Natural killer cell (primary cell): Measurements from ENCODE around the gene IGF2. TPM values are rescaled to one million over a fixed set of nuclear protein-coding genes. Genes with fewer than 3 reads are reported as not detected.

Source experiments
- ATAC-seq, 3 donors: fragments of 150-1000 bp in 2 of 3; fragments of 200-7000 bp in 1 of 3; cut with Tn5 transposase; 1 replicate in 1 of 3; 2 replicates in 2 of 3; pipeline ENCODE4 v1.10.0; 2021; ENCODE audit warnings: mild to moderate bottlenecking in 2 of 3, moderate library complexity in 2 of 3
- DNase-seq, 2 donors: peaks; one replicate each; pipeline versions ENCODE4 v3.0.0 to v3.0.0-alpha.2; 2013 to 2021; ENCODE audit warnings: mixed read lengths in 1 of 2
- H3K27ac ChIP-seq: one replicate; pipeline ENCODE4 v1.5.1; 2013; ENCODE audit warnings: mild to moderate bottlenecking, low read length
- H3K27me3 ChIP-seq: one replicate; pipeline ENCODE4 v1.6.1; 2013; ENCODE audit warnings: low read length; ENCODE audit not compliant: control insufficient read depth, insufficient read depth
- H3K36me3 ChIP-seq: one replicate; pipeline ENCODE4 v1.6.1; 2013; ENCODE audit warnings: low read length; ENCODE audit not compliant: control insufficient read depth, insufficient read depth
- H3K4me1 ChIP-seq: one replicate; pipeline ENCODE4 v1.6.1; 2013; ENCODE audit warnings: low read length; ENCODE audit not compliant: control insufficient read depth, insufficient read depth
- H3K4me3 ChIP-seq: one replicate; pipeline ENCODE4 v1.5.1; 2013; ENCODE audit warnings: low read length
- H3K9me3 ChIP-seq: one replicate; pipeline ENCODE4 v1.6.1; 2013; ENCODE audit warnings: low read length; ENCODE audit not compliant: control insufficient read depth, insufficient read depth
- H3K27ac Mint-ChIP-seq, 2 donors: one replicate each; pipeline ENCODE4 v1.8.0; 2022; ENCODE audit warnings: mild to moderate bottlenecking in 2 of 2, mixed read lengths in 2 of 2, moderate library complexity in 1 of 2
- H3K27me3 Mint-ChIP-seq, 2 donors: one replicate each; pipeline ENCODE4 v1.8.0; 2022; ENCODE audit warnings: low read depth in 2 of 2, mixed read lengths in 2 of 2
- H3K36me3 Mint-ChIP-seq: one replicate; pipeline ENCODE4 v1.8.0; 2022; ENCODE audit warnings: mixed read lengths
- H3K4me1 Mint-ChIP-seq, 2 donors: one replicate each; pipeline ENCODE4 v1.8.0; 2022; ENCODE audit warnings: mixed read lengths in 2 of 2
- H3K4me3 Mint-ChIP-seq: one replicate; pipeline ENCODE4 v1.8.0; 2022; ENCODE audit warnings: mild to moderate bottlenecking, moderate library complexity, mixed read lengths
- H3K9me3 Mint-ChIP-seq, 2 donors: one replicate each; pipeline ENCODE4 v1.8.0; 2022; ENCODE audit warnings: mixed read lengths in 2 of 2
- WGBS: methylation state at CpG from one replicate; pipeline ENCODE4 v1.1.7; 2013; ENCODE audit warnings: missing lambda C conversion rate; ENCODE audit not compliant: insufficient coverage; 5-methylcytosine and 5-hydroxymethylcytosine counted together
- intact Hi-C: fragments of 100-400 bp; cut with micrococcal nuclease; formaldehyde crosslinking; loops from one replicate; pipeline ENCODE4 v1.14.2; 2022
- total RNA-seq, 4 donors: library from RNA; stranded (reverse); fragments of 120-200 nt in 1 of 4; gene quantifications; one replicate each; pipeline versions ENCODE4 v1.2.3 to v1.2.4, GENCODE V29; 2013 to 2022
- TF ChIP-seq, protein P1 (sequence below): fragments of 200-600 bp; IDR thresholded peaks from one replicate; pipeline ENCODE4 v1.8.0; 2022; ENCODE audit warnings: antibody characterized with exemption

Gene IGF2
- total RNA-seq, 3 donors from 2014 or later (not counting 1 experiment from before 2014, with no cell fraction given) = not detected

DNA sequence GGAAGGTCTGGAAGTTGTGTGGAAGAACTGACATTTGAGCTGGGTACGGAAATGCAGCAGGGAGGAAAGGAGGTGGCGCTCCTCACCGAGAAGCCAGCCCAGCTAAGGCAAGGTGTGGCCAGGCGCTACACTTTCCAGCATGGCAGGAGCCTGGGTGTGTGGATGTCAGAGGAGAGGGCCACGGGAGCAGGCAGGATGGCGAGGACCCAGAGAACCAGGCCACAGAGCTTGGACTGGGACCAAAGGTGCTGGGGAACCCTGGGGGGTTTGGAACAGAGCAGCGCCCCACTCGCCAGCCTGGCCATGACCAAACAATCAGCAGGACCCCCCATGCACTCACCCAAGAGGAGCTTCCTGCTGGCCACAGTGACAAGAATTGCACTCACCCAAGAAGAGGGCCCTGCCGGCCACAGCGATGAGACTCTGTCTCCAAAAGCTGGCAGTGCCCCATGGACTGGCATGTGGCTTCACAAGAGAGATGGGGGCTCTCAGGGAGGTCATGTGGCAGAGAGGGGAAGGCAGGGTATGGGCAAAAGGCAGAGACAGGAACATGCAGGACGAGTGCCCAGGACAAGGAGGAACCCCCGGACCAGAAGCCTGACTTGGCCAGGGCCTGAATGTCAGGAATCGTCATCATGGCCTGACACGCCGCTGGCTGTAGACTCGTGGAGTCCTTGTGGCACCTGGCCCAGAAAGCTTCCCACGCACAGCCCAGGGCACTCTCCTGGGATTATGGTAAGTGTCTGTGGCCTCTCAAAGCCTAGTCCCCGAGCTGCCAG is 45.4 kb downstream of the IGF2 start:
- Histone ChIP-seq H3K36me3 (no peaks in the 10 kb centered on the region), H3K4me1 (peaks cover 10% of the 10 kb centered on the region), H3K9me3 (no peaks in the 10 kb centered on the region), H3K27me3 (peaks cover 5% of the 10 kb centered on the region), H3K4me3 (no peak overlapping the region), H3K27ac (no peak overlapping the region)
- TF ChIP-seq, protein P1, sequence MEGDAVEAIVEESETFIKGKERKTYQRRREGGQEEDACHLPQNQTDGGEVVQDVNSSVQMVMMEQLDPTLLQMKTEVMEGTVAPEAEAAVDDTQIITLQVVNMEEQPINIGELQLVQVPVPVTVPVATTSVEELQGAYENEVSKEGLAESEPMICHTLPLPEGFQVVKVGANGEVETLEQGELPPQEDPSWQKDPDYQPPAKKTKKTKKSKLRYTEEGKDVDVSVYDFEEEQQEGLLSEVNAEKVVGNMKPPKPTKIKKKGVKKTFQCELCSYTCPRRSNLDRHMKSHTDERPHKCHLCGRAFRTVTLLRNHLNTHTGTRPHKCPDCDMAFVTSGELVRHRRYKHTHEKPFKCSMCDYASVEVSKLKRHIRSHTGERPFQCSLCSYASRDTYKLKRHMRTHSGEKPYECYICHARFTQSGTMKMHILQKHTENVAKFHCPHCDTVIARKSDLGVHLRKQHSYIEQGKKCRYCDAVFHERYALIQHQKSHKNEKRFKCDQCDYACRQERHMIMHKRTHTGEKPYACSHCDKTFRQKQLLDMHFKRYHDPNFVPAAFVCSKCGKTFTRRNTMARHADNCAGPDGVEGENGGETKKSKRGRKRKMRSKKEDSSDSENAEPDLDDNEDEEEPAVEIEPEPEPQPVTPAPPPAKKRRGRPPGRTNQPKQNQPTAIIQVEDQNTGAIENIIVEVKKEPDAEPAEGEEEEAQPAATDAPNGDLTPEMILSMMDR = no peak
- Mint-ChIP-seq H3K27ac (no peak overlapping the region), H3K36me3 (no peaks in the 10 kb centered on the region), H3K4me1 (peaks cover 0 to 4% of the 10 kb centered on the region in 2 donors), H3K27me3 (peaks cover 0 to 7% of the 10 kb centered on the region in 2 donors), H3K4me3 (no peak overlapping the region), H3K9me3 (no peaks in the 10 kb centered on the region)
- intact Hi-C loops = no loop called here
- 76% methylated on average over 18 of the region's 18 CpGs for WGBS
- DNase-seq = no peak
- no peak for ATAC-seq

DNA sequence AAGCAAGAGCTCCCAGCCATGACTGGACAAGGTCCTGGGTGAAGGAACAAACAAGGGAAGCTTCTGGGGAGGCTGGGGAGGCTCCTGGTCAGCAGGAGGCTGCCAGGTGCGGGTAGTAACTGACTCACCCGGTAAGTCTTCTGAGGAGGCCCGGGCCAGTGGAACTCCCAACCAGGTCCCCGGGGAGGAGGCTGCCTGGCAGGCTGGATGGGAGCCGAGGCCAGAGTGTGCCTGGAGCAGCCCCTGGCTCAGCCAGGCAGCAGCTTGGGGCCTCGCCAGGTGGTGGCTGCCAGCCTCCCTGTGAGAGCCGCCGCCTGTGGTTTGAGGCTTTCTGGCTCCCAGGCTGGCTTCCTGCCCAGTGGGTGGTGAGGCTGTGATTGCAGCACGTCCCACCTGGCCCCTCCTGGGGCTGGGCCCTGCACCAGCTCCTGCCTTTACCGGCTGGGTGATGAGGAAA is 46.2 kb downstream of the IGF2 start:
- peaks cover 10% of the 10 kb centered on the region for H3K4me1 ChIP-seq
- 10% methylated on average over 9 of the region's 10 CpGs for WGBS
- Mint-ChIP-seq H3K27me3 (peaks cover 0 to 7% of the 10 kb centered on the region in 2 donors), H3K36me3 (no peaks in the 10 kb centered on the region), H3K9me3 (no peaks in the 10 kb centered on the region), H3K27ac (no peak overlapping the region), H3K4me3 (no peak overlapping the region), H3K4me1 (peaks cover 0 to 4% of the 10 kb centered on the region in 2 donors)
- no peaks in the 10 kb centered on the region for H3K9me3 ChIP-seq
- H3K27ac ChIP-seq = no peak overlapping the region
- peaks cover 5% of the 10 kb centered on the region for H3K27me3 ChIP-seq
- TF ChIP-seq, protein P1 = no peak
- no peak overlapping the region for H3K4me3 ChIP-seq
- H3K36me3 ChIP-seq = no peaks in the 10 kb centered on the region
- intact Hi-C loops = no loop called here
- ATAC-seq (peak in 1 of 3 donors; percentile 54), DNase-seq (peak in 1 of 2 donors; percentile 85)

DNA sequence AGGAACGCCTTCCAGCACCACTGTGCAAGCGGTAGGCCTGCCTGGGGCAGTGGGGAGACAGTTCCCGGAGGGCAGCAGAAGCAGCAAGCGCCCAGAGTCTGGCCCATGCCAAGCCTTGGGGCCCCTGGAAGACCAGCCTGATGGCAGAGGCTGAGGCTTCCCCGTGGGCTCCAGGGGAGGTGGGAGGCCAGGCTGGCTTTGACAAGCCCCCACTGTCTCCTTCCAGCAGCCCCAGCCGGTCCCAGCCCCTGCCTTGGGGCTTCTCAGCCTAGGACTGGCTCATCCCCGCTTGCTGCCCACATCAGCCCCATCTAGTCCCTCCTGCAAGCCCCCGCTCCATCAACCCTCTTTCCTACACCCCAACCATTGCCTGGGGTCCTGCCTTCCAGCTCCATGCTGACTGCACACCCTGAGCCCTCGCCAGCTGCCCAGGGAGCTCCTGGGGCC is 46.7 kb downstream of the IGF2 start:
- intact Hi-C loops = no loop called here
- no peaks in the 10 kb centered on the region for H3K36me3 Mint-ChIP-seq
- H3K4me3 Mint-ChIP-seq = no peak overlapping the region
- Histone ChIP-seq H3K4me3 (no peak overlapping the region), H3K9me3 (no peaks in the 10 kb centered on the region), H3K27me3 (peaks cover 5% of the 10 kb centered on the region), H3K36me3 (no peaks in the 10 kb centered on the region), H3K4me1 (peaks cover 10% of the 10 kb centered on the region), H3K27ac (no peak overlapping the region)
- WGBS = 67% methylated on average over 9 of the region's 9 CpGs
- H3K27ac Mint-ChIP-seq = no peak overlapping the region
- no peak for DNase-seq
- TF ChIP-seq, protein P1 = no peak
- H3K9me3 Mint-ChIP-seq = no peaks in the 10 kb centered on the region
- H3K4me1 Mint-ChIP-seq = peaks cover 0 to 4% of the 10 kb centered on the region in 2 donors
- peaks cover 0 to 7% of the 10 kb centered on the region in 2 donors for H3K27me3 Mint-ChIP-seq
- ATAC-seq = no peak
